ENCODE measurements around the gene CDC37. TPM values are rescaled to one million over a fixed set of nuclear protein-coding genes. Genes with fewer than 3 reads are reported as not detected.
"Not testable (repeated sequence)": the region's sequence is repeated elsewhere in the genome, so short reads cannot be mapped to it uniquely, and the experiment has no call there.

Gene CDC37
- total RNA-seq, 2 donors from 2014 or later = 140 to 188 TPM

DNA sequence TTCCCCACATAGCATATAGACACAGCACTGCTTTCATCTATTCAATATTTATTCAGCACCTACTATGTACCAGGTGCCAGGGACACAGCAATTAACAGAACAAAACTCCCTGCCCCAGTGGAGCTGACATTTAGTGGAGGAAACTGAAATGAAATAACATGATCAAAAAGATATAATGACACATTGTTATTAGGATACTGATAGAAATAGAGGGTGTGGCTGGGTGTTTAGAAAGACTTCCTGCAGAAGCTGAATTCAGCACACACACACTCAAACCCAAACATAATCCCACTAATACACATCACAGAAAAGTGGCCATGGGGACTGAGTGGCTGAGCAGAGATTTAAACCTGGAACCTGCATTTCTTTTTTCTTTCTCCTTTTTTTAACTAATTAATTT is 3.8 kb upstream of the CDC37 start:
- Mint-ChIP-seq H3K9me3 (no peaks in the 10 kb centered on the region), H3K27ac (no peak overlapping the region), H3K36me3 (peaks cover 10 to 12% of the 10 kb centered on the region in 2 donors)
- no peak for ATAC-seq
- no peak for DNase-seq (ENCODE audit: low spot score in 2 of 2)

DNA sequence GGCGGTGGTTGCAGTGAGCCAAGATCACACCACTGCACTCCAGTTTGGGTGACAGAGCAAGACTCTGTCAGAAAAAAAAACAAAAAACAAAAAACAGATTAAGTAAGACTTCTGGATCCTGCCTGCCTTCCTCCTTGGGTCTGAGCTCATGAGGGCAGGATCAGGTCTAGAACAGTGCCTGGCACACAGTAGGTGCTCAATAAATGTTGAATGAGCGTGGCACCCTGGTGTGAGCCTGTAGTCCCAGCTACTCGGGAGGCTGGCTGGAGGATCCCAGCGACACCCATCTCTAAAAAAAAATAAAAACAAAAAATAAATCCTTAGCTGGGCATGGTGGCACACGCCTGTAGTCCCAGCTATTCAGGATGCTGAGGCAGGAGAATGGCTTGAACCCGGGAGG is 2.8 kb upstream of the CDC37 start:
- DNase-seq (ENCODE audit: low spot score in 2 of 2) = no peak
- Mint-ChIP-seq H3K36me3 (peaks cover 15 to 18% of the 10 kb centered on the region in 2 donors), H3K9me3 (no peaks in the 10 kb centered on the region), H3K27ac (peak overlapping the region in 1 of 2 donors; percentile 96)
- ATAC-seq = no peak

DNA sequence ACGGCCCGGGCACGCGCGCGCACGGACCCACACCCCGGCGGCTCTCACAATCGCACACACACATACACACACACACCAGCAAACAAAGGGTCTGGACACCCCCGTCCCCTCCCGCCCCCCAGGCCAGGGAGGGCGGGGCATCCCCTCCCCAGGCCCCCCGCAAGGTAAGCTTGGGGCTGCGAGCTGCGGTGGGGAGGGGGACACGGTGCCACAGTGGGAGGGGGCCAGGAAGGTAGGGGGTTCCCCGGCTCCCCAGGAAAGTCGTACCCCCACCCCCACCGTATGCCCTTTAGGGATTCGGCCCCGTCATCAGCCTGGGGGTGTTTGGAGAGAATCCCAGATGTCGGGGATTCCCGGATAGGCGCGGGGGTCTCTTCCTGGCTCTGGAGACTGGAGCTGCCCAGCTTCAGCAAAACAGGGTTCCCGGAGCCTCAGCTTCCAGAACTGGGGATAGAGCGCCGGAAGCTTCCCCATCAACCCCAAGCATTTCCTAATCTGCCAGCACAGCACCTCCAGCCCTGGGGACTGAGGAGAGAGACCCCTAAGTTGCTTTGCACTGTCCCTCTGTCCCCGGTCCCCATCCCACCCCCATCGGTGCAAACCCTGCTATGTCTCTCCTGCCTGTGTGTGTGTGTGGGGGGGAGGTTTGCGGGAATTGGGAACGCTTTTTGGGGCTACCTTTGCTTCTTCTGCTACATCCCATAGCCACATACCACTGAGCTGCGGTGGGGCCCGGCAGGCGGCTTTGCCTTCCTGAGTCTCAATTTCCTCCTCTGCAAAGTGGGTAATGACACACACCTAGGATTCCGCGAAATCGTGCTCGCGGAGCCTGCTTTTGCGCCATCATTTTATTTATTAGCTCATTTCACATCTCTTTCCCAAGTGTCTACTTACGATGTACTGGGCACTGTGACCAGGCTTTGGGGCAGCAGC is 1.8 kb upstream of the CDC37 start:
- Mint-ChIP-seq H3K36me3 (peaks cover 15 to 21% of the 10 kb centered on the region in 2 donors), H3K27ac (peak overlapping the region; percentile 52 to 96), H3K9me3 (no peaks in the 10 kb centered on the region)
- no peak for ATAC-seq
- peak; percentile 48 to 68 for DNase-seq (ENCODE audit: low spot score in 2 of 2)

DNA sequence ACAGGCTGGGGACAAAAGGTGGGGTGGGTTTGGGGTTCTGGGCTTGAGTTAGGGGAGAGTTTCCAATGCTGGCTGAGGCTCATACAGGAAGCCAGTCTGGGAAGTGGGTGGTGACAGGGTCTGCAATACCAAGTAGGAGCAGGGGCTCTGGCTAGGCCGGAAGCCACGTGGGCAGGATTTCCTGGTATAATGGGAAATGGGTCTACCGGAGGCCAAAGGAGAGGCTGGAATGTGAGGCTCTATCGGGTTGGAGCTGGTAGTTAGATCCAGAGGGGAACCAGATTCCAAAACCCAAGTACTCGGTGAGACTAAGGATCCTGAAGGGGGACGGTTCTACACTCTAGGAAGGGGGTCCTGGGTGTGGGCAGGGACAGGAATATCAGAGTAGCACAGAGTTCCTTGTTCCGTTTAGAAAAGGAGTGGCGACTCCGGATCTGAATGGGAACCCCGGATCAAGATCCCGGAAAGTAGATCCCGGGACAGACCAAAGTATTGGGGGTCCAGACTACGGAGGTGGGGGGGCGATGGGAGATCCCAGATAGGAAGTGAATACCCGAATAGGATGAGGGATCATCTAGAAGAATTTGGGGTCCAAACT is 802 bp downstream of the CDC37 start:
- DNase-seq (ENCODE audit: low spot score in 2 of 2) = no peak
- peak overlapping the region; percentile 96 for H3K27ac Mint-ChIP-seq
- no peaks in the 10 kb centered on the region for H3K9me3 Mint-ChIP-seq

DNA sequence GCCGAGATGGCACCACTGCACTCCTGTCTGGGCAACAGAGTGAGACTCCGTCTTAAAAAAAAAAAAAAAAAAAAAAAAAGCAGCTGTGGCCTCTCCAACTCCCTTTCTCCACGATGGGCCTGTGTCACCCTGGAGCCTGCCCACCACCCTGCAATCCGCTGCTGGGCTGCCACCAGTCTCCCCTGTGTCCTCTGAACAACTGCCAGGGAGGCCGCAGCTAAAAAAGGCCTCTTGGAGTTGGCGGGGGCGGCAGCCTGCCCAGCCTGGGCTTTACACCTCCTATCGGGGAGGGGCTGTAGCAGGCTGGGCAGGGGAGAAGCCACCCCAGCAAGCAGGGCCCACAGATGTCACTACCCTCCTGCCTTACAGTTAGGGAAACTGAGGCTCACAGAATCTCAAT is 3.5 kb downstream of the CDC37 start:
- ATAC-seq (no peak), DNase-seq (ENCODE audit: low spot score in 2 of 2) (no peak)
- Mint-ChIP-seq H3K27ac (no peak overlapping the region), H3K36me3 (peaks cover 21 to 24% of the 10 kb centered on the region in 2 donors), H3K9me3 (no peaks in the 10 kb centered on the region)

More for the DNA sequence above, 802 bp downstream of the CDC37 start:
- peaks cover 21 to 24% of the 10 kb centered on the region in 2 donors for H3K36me3 Mint-ChIP-seq
- ATAC-seq = no peak

DNA sequence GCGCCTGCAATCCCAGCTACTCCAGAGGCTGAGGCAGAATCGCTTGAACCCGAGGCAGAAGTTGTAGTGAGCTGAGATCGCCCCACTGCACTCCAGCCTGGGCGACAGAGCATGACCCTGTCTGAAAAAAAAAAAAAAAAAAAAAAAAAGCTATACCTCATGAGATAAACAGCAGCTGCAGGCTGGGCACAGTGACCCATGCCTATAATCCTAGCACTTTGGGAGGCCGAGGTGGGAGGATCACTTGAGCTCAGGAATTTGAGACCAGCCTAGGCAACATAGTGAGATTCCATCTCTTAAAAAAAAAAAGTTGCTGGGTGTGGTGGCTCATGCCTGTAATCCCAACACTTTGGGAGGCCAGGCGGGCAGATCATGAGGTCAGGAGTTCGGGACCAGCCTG is 4.0 kb downstream of the CDC37 start:
- Mint-ChIP-seq H3K27ac (peak overlapping the region in 1 of 2 donors; percentile 90), H3K36me3 (peaks cover 21 to 24% of the 10 kb centered on the region in 2 donors)
- H3K9me3 Mint-ChIP-seq; DNase-seq (ENCODE audit: low spot score in 2 of 2); ATAC-seq: not testable (repeated sequence)

DNA sequence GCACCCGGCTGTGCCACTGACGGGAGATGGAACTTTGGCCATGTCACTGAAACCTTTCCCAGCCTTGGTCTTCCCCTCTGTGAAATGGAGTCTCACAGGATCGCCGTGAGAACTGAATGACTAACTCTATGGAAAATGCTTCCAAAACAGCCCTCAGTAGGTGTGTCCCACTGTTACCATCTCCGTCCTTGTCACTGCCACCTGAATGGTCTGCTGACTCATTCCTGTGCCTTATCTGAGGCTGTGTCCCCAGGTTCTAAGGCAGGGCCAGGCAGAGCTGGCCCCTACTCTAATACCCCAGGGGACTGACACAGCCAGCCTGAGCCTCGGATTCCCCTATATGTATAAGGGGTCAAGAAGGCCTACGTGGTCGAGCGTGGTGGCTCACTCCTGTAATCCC is 4.5 kb downstream of the CDC37 start:
- DNase-seq (ENCODE audit: low spot score in 2 of 2) (no peak), ATAC-seq (no peak)
- Mint-ChIP-seq H3K36me3 (peaks cover 21 to 24% of the 10 kb centered on the region in 2 donors), H3K27ac (peak overlapping the region; percentile 75 to 90), H3K9me3 (no peaks in the 10 kb centered on the region)

DNA sequence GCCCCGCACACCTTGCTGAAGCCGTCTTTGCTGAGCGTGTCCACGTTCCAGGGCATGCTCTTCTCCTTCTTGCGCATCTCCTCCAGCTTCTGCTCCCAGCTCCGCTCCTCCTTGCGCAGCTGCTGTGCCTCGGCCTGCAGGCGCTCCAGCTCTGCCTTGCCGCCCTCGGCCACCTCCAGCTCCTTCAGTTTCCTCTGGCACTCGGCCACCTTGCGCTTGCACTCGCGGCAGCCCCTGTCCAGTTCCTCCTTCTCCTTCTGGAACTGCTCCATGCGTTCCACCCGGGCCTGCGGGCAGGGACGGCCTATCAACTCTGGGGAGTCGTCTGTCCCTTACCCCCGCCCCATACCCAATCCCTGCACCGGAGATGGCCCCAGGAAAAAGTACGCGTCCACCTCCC is 7.4 kb downstream of the CDC37 start:
- Mint-ChIP-seq H3K27ac (peak overlapping the region in 1 of 2 donors; percentile 37), H3K36me3 (peaks cover 2 to 10% of the 10 kb centered on the region in 2 donors), H3K9me3 (no peaks in the 10 kb centered on the region)
- ATAC-seq (no peak), DNase-seq (ENCODE audit: low spot score in 2 of 2) (no peak)

DNA sequence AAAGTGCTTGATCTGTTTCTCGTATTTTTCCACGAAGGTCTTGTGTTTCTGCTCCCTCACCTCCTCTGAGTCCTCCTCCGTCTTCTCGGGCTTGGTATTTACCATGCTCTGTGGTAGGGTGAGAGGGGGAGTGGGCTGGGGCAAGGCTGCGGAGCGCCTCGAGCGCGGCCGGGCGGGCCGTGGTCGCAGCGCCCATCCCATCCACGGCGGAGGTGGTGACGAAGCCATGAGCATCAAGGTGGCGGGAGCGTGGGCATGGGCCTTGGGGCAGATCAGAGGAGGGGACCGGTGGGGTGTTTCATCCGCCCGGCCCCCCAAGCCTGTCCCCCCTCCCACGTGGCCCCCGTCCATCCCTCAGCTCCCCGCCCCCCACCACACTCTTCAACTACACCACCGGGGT is 7.9 kb downstream of the CDC37 start:
- DNase-seq (ENCODE audit: low spot score in 2 of 2) (no peak), ATAC-seq (no peak)
- Mint-ChIP-seq H3K27ac (no peak overlapping the region), H3K9me3 (no peaks in the 10 kb centered on the region), H3K36me3 (peaks cover 6 to 13% of the 10 kb centered on the region in 2 donors)

DNA sequence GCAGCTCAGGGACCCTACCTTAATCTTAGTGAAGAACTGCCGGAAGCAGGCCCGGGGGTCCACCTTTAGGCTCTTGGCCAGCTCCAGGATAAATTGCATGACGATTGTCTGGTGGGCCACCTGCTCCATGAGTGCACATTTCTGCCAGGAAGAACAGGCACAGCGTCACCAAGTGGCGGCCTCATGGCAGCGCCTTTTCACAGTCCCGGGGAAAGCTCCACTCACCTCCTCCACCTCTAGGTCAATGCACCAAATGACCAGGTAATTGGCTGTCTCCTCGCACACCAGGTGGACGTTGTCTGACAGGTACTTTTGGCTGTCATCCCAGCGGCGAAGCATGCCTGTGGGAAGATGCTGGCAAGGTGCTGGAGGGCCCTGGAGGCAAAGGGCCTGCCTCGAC is 8.3 kb downstream of the CDC37 start:
- ATAC-seq = no peak
- no peak for DNase-seq (ENCODE audit: low spot score in 2 of 2)
- Mint-ChIP-seq H3K9me3 (no peaks in the 10 kb centered on the region), H3K27ac (no peak overlapping the region), H3K36me3 (peaks cover 6 to 13% of the 10 kb centered on the region in 2 donors)

DNA sequence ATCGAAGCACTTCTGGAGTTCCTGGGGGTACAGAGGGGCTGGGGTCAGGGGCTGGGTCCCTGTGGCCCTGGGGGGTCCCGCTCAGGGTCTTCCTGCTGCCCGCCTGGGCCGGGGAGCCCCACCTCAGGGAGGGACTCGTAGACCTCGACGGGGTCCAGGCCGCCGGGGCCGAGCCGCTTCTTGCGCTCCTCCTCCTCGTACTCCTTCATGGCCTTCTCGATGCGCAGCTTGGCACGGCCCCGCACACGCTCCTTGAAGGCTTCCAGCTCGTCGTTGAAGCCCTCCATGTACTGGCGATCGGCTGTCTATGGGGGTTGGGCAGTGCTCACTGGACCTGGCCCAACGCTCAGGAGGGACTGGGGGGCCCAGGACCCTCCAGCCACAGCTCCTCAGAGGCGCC is 10.2 kb downstream of the CDC37 start:
- ATAC-seq (no peak), DNase-seq (ENCODE audit: low spot score in 2 of 2) (no peak)
- no peaks in the 10 kb centered on the region for H3K9me3 Mint-ChIP-seq
- peaks cover 5 to 6% of the 10 kb centered on the region in 2 donors for H3K36me3 Mint-ChIP-seq
- H3K27ac Mint-ChIP-seq = no peak overlapping the region

DNA sequence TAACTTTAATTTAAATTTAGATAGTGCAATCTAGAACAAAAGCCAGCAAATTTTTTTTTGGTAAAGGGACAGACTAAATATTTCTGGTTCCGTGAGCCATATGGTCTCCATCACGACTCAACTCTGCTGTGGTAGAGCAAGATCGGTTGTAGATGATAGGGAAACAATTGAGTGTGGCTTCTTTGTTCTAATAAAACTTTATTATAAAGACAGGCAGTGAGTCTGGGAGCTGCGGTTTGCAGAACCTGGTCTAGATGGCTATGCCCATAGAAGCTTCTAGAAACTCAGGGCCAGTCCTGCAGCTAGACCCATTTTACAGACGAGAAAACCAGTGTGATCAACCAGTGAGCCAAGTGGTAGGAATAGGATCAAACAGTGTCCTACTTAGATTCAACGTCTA is 11.2 kb downstream of the CDC37 start:
- Mint-ChIP-seq H3K27ac (no peak overlapping the region), H3K36me3 (peaks cover 5 to 6% of the 10 kb centered on the region in 2 donors), H3K9me3 (no peaks in the 10 kb centered on the region)
- ATAC-seq (no peak), DNase-seq (ENCODE audit: low spot score in 2 of 2) (no peak)

DNA sequence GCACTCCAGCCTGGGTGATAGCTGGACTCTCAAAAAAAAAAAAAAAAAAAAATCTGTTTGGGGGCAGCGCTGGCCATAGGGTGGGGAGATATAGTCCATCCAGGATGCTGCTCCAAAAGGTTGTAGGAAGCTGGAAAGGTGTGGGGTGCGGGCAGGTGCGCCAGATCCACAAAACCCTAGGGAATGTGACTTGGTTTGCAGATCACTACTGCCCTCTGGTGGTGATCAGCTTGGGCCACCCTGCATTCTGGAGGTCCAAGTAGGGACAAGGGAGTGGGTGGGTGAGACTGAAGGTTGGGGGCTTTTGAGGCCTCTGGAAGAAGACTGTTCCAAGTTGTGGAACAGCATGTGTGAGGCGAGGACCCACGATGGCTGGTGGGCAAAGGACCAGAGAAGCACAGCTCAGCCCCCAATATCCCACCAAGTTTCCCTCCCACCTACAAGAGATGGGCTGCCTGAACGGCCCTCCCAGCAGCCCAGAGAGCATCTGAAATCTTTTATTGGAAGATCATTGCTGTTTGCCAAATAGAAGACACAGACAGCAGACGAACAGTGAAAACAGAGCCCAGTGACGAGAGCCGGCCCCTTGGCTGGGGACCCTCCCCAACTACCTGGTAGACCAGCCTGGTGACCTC is 12.6 kb downstream of the CDC37 start:
- ATAC-seq = peak; percentile 65 to 69
- DNase-seq (ENCODE audit: low spot score in 2 of 2) = peak in 1 of 2 donors; percentile 74
- Mint-ChIP-seq H3K36me3 (peaks cover 5 to 6% of the 10 kb centered on the region in 2 donors), H3K27ac (peak overlapping the region in 1 of 2 donors; percentile 85), H3K9me3 (no peaks in the 10 kb centered on the region)

DNA sequence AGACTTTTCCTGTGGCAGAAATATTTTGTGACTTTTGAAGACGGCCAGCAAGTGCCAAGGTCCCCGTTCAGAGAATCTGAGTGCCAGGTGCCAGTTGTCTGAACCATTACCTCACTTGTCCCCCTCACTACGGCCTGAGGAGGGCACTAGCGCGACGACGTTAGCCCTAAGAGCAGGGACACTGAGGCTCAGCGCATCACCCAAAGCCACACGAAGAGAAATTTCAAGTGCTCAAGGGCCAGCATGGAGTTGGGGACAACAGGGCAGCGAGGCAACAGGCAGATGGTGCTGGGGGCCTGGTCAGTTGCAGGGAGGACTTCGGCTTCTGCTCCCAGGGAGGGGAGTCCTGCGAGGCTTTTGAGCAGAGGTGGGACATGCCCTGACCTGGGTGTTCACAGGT is 13.5 kb downstream of the CDC37 start:
- DNase-seq (ENCODE audit: low spot score in 2 of 2) = peak in 1 of 2 donors; percentile 27
- Mint-ChIP-seq H3K36me3 (peaks cover 5 to 6% of the 10 kb centered on the region in 2 donors), H3K27ac (peak overlapping the region in 1 of 2 donors; percentile 60), H3K9me3 (no peaks in the 10 kb centered on the region)
- no peak for ATAC-seq

DNA sequence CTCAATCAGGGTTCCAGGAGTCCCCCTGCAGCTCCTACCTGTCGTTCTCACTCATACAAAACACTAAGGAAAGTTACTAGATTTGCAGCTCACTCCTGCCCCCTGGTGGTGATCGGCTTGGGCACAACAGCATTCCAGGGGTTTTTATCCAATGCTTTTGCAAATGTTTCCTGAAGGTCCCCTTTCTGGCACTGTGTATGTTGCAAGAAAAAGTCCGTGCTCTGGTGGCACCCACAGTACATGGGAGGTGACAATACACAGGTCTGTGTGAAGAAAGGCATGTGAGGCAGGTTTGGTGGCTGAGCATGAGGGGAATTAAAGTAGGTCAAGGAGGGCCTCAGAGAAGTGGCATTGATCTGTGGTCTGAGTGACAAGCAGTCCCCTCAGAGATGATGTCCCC is 14.4 kb downstream of the CDC37 start:
- Mint-ChIP-seq H3K36me3 (peaks cover 5 to 6% of the 10 kb centered on the region in 2 donors), H3K9me3 (no peaks in the 10 kb centered on the region), H3K27ac (peak overlapping the region in 1 of 2 donors; percentile 60)
- ATAC-seq = peak; percentile 69
- DNase-seq (ENCODE audit: low spot score in 2 of 2) = peak; percentile 78 to 85

DNA sequence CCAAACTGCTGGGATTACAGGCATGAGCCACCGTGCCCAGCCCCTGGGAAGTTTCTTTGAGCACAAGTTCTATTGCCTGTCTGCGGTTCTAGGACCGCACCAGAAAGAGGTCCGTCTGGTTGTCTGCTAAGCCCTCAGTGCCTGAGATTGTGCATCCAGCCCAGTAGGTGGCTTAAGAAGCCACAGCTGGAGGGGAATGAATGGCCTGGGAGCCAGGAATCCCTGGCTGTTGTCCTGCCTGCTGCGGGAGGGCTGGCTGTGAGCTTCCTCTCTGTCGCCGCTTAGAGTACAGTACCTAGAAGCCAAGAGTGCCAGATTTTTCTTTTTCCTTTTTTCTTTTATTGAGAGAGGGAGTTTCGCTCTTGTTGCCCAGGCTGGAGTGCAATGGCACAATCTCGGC is 18.8 kb downstream of the CDC37 start:
- DNase-seq (ENCODE audit: low spot score in 2 of 2) (no peak), ATAC-seq (no peak)
- peaks cover 6 to 8% of the 10 kb centered on the region in 2 donors for H3K36me3 Mint-ChIP-seq
- H3K27ac Mint-ChIP-seq = no peak overlapping the region
- no peaks in the 10 kb centered on the region for H3K9me3 Mint-ChIP-seq

DNA sequence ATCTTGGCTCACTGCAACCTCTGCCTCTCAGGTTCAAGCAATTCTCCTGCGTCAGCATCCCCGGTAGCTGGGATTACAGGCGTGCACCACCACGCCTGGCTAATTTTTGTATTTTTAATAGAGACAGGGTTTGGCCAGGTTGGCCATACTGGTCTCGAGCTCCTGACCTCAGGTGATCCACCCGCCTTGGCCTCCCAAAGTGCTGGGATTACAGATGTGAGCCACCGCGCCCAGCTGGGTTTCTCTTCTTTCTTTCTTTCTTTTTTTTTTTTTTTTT is 20.2 kb downstream of the CDC37 start:
- ATAC-seq; H3K27ac Mint-ChIP-seq; H3K9me3 Mint-ChIP-seq; DNase-seq (ENCODE audit: low spot score in 2 of 2): not testable (repeated sequence)
- H3K36me3 Mint-ChIP-seq = peaks cover 13 to 15% of the 10 kb centered on the region in 2 donors

Measured in activated naive CD4-positive, alpha-beta T cell treated with anti-CD3 and anti-CD28 coated beads, Interleukin-2, amount 50 U/mL, for 72 hours (primary cell).